GM12864 (cell line): ENCODE measurements around the gene BCL11B.

ENCODE experiments used
- DNase-seq: peaks from one replicate; pipeline ENCODE4 v3.0.0-alpha.2; 2011; ENCODE audit warnings: low read depth
- H3K4me3 ChIP-seq: 2 replicates; pipeline ENCODE4 v1.5.1; 2011; ENCODE audit warnings: mild to moderate bottlenecking, low read depth, low read length, control low read depth
- TF ChIP-seq, protein P1 (sequence below): IDR thresholded peaks from 2 replicates; pipeline ENCODE4 v1.5.1; 2011; ENCODE audit warnings: low read depth, mild to moderate bottlenecking, moderate library complexity, low read length, control low read depth, inconsistent platforms; ENCODE audit errors: missing control alignments

BCL11B gene

DNA sequence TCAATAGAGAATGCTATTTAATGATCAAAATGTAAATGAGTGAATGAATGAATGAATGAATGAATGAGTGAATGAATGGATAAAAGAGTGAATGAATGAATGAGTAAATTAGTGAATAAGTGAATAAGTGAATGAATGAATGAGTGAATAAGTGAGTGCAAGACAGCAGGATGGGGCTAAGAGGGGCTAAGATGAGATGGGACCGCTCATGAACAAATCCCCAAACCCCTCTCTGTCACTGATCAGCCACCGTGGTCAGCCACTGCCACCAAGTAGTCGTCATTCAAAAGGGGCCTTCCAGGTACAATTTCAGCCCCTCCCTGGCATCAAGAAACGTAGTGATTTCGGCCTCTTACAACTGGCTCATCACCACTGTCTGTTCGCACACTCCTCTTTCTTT is 79.2 kb downstream of the BCL11B start:
- TF ChIP-seq, protein P1, sequence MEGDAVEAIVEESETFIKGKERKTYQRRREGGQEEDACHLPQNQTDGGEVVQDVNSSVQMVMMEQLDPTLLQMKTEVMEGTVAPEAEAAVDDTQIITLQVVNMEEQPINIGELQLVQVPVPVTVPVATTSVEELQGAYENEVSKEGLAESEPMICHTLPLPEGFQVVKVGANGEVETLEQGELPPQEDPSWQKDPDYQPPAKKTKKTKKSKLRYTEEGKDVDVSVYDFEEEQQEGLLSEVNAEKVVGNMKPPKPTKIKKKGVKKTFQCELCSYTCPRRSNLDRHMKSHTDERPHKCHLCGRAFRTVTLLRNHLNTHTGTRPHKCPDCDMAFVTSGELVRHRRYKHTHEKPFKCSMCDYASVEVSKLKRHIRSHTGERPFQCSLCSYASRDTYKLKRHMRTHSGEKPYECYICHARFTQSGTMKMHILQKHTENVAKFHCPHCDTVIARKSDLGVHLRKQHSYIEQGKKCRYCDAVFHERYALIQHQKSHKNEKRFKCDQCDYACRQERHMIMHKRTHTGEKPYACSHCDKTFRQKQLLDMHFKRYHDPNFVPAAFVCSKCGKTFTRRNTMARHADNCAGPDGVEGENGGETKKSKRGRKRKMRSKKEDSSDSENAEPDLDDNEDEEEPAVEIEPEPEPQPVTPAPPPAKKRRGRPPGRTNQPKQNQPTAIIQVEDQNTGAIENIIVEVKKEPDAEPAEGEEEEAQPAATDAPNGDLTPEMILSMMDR = no peak
- DNase-seq = no peak
- no peak overlapping the region for H3K4me3 ChIP-seq

DNA sequence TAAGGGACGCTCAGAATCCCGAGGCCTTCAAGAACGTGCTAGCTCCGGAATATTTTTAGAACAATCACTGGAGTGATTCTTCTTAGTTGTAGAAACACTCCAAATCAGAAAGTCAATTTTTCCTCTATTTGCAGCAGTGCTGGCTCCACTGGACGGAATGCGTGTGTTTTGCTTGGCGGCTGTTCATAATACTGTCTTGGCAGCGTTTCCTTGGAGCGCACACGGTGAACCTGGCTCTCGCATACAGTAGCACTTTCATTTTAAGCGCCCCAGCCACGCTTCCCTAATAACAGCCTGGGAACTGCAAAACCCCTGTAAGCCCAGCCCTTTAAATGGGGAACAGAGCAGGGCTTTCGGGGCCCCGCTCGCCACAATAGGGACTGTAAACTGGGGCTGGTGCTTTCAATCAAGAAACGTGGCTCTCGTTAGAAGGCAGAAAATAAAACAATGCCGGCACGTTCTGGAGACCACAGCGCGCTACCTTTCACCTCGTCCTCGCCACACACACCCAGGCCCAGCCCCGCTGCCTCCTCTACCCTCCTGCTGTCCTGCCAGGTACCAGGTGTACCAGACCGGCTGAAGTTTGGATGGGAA is 79.9 kb downstream of the BCL11B start:
- no peak overlapping the region for H3K4me3 ChIP-seq
- DNase-seq = no peak
- TF ChIP-seq, protein P1 = no peak

DNA sequence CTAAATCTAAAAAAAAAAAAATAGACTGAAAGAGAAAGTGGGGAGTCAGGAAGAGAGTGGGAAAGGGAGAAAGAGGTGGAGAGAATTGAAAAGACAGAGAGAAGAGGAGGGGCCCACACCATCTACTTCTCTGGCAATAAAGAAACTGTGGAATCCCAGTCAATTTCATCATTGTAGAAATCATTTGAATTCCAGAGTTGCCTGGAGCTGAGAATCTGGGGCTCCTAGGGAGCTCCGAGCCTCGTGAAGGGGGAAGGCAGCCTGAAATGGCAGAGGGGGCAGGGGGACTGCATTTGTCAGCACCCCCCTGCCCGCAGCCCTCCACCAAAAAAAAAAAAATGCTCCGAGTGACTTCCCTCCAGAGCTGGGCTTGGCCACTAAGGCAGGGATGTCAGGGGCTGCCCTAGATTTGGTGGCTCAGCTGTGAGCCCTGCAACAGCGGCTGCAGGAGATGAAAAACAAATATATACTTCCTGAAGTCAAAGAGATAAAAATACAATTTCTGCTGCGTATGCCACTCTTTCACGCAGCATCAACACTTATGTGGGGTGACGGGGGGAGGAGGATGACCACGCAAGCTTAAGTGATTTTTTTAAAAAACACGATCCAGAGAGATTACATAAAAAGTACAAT is 80.5 kb downstream of the BCL11B start:
- no peak for DNase-seq
- TF ChIP-seq, protein P1 = no peak
- no peak overlapping the region for H3K4me3 ChIP-seq

DNA sequence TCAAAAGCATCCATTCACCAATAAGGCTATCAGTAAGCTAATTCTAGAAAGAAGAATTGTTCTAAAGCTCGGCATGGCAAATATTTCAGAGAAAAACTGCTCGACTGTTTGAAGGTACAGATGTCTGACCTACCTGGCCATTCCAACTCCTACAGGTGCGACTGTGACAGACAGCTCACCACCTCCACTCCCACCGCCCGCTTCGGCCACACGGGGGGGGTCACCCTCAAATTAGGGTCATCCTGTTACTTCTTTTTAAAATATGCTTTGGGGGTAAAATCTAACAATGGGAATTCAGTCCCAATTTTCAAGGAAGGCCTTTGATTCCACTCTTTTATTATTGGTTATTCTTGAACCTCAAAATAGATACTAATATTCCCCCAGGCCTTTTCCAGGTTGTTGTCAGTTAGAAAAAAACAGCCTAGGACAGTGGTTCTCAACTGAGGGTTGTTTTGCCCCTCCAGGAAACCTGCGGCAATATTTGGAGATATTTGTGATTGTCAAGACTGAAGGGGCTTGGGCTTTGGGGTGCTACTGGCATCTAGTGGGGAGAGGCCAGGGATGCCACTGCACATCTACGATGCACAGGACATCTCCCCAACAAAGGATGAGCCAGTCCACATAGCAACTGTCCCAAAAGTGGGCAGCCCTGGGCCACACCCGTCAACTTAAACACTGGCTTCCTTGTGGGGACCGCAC is 81.2 kb downstream of the BCL11B start:
- DNase-seq = no peak
- H3K4me3 ChIP-seq = no peak overlapping the region
- TF ChIP-seq, protein P1 = no peak

DNA sequence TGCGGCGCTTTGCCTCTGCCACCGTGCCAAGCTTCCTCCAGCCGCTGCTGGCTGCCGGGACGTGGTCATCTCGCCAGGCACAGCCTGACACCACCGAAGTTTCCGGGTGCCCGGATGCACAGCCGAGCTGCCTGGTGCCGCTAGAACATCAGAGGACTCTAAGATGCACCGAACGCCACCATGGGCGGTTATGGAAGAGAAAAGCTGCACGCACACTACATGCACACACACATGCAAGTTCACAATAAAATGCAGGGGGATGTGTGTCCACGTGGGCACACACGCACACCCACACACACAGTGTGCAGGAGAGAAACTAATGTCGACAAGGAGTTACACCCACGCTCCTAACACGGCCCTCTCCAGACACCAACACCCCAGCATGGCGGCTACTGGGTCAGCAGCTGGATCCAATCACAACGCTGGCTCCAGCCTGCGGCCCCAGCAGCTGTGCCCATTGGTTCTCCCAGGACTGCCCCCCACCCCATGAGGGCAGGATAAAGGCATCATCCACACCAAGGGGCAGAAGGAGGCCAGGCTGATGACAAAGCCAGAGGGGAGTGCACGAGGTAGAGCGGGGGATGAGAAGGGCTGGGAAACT is 82.7 kb downstream of the BCL11B start:
- H3K4me3 ChIP-seq = no peak overlapping the region
- DNase-seq = no peak
- TF ChIP-seq, protein P1 = no peak

DNA sequence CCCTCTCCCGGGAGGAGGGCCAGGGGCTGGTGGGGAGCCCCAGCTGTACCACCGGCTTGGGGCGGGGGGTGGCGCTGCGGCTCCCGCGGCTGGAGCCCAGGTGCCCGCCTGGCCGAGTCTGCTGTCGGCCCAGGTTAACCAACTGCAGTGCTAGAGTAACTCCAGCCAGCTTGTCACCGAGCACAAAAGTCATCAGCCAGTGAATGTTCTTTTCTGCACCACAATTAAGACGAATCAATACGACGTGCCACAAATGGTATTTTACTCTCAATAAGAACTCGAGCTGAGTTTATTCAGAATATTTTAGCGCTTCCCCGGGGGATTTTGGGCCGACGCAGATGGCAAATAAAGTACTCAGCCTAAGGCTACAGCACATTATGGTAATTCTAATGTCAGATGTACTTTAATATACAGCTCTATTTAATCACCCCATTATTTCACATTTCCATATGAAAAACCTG is 83.2 kb downstream of the BCL11B start:
- TF ChIP-seq, protein P1 = no peak
- no peak overlapping the region for H3K4me3 ChIP-seq
- no peak for DNase-seq
